OCI-LY1 (cell line): ENCODE data around the gene CRB3.

ENCODE experiments used
- H2AFZ ChIP-seq: fragments of 200-600 bp; sonication (generic), shearing (Covaris generic); 2 replicates; pipeline ENCODE4 v1.6.0; 2014; ENCODE audit warnings: antibody characterized with exemption, mild to moderate bottlenecking, low read length
- H3F3A ChIP-seq: fragments of 200-600 bp; sonication (generic), shearing (Covaris generic); 2 replicates; pipeline ENCODE4 v1.6.0; 2014; ENCODE audit warnings: mild to moderate bottlenecking, antibody characterized with exemption, low read length, moderate library complexity; ENCODE audit not compliant: insufficient read depth
- H3K27ac ChIP-seq: fragments of 200-600 bp; sonication (generic); 2 replicates; pipeline ENCODE4 v1.5.1; 2014; ENCODE audit warnings: low read length, mixed run types, mild to moderate bottlenecking, low read depth; ENCODE audit not compliant: poor library complexity, severe bottlenecking
- H3K27me3 ChIP-seq: fragments of 200-600 bp; sonication (generic); 2 replicates; pipeline ENCODE4 v1.6.0; 2014; ENCODE audit warnings: antibody characterized with exemption, mild to moderate bottlenecking, low read length, moderate library complexity; ENCODE audit not compliant: insufficient read depth
- H3K36me3 ChIP-seq: fragments of 200-600 bp; sonication (generic); 2 replicates; pipeline ENCODE4 v1.6.1; 2014; ENCODE audit warnings: mild to moderate bottlenecking, antibody characterized with exemption, low read length, moderate library complexity, mixed read lengths; ENCODE audit not compliant: insufficient read depth
- H3K4me1 ChIP-seq: fragments of 200-600 bp; sonication (generic); 2 replicates; pipeline ENCODE4 v1.5.1; 2014; ENCODE audit warnings: mild to moderate bottlenecking, low read length, moderate library complexity; ENCODE audit not compliant: insufficient read depth, severe bottlenecking
- H3K4me2 ChIP-seq: fragments of 200-600 bp; sonication (generic), shearing (Covaris generic); 2 replicates; pipeline ENCODE4 v1.6.1; 2014; ENCODE audit warnings: low read length
- H3K4me3 ChIP-seq: fragments of 200-600 bp; sonication (generic); 2 replicates; pipeline ENCODE4 v1.5.1; 2014; ENCODE audit warnings: low read length, low read depth, mild to moderate bottlenecking, mixed read lengths; ENCODE audit not compliant: poor library complexity, severe bottlenecking
- H3K79me2 ChIP-seq: fragments of 200-600 bp; shearing (Covaris generic); 2 replicates; pipeline ENCODE4 v1.6.1; 2016; ENCODE audit warnings: mixed run types, low read length, mixed read lengths; ENCODE audit not compliant: insufficient read depth
- H3K9ac ChIP-seq: fragments of 200-600 bp; sonication (generic), shearing (Covaris generic); 2 replicates; pipeline ENCODE4 v1.6.1; 2014; ENCODE audit warnings: mild to moderate bottlenecking, low read length, mixed read lengths
- H3K9me2 ChIP-seq: fragments of 200-600 bp; sonication (generic), shearing (Covaris generic); 2 replicates; pipeline ENCODE4 v1.6.1; 2014; ENCODE audit warnings: low read depth, mild to moderate bottlenecking, low read length, mixed read lengths
- H3K9me3 ChIP-seq: fragments of 200-600 bp; shearing (Covaris generic); 2 replicates; pipeline ENCODE4 v1.6.1; 2014; ENCODE audit warnings: low read length, mixed read lengths
- H4K20me1 ChIP-seq: fragments of 200-600 bp; sonication (generic), shearing (Covaris generic); 2 replicates; pipeline ENCODE4 v1.6.0; 2016; ENCODE audit warnings: mild to moderate bottlenecking, low read length; ENCODE audit not compliant: insufficient read depth
- CTCF ChIP-seq: fragments of 200-600 bp; sonication (generic), shearing (Covaris generic); IDR thresholded peaks from 2 replicates; pipeline ENCODE4 v1.5.1; 2017; ENCODE audit warnings: mild to moderate bottlenecking, antibody characterized with exemption, low read length, moderate library complexity, mixed read lengths
- EZH2 ChIP-seq: fragments of 200-600 bp; sonication (generic), shearing (Covaris generic); IDR thresholded peaks from 2 replicates; pipeline ENCODE4 v1.8.0; 2017; ENCODE audit warnings: borderline replicate concordance, mixed run types, mild to moderate bottlenecking, antibody characterized with exemption, low read length, moderate library complexity, mixed read lengths

Gene CRB3

DNA sequence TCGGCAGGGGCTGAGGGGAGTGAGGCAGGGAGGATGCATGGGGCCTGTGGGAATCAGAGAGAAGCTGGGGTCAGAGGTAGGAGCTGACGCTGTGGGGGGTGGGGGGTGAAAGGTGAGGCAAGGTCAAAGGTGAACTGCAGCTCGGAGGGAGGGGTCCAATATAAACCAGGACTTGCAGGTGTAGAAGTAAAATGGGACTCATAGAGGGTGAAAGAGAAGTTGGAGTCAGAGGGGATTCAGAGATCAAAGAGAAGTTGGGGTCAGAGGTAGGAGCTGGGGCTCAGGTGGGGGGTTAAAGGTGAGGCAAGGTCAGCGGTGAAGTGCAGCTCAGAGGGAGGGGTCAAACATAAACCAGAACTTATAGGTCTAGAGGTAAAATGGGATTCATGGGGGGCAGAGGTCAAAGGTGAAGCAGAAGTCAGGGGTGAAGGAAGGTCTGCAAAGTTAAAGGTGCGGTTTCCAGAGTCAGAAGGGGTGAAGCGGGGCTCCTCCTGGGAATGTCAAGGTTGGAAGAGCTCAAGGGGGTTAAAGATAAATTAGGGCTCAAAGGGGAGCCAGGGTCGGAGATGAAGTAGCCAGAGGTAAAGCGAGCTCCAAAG is 30.5 kb downstream of the CRB3 start:
- Histone ChIP-seq H3K27me3 (no peaks in the 10 kb centered on the region), H3K4me1 (peaks cover 22% of the 10 kb centered on the region), H3K36me3 (peaks cover 30% of the 10 kb centered on the region), H3K79me2 (no peaks in the 10 kb centered on the region), H3K27ac (no peak overlapping the region), H3K4me2 (no peak overlapping the region), H3F3A (no peaks in the 10 kb centered on the region), H3K9ac (no peak overlapping the region), H4K20me1 (no peaks in the 10 kb centered on the region), H3K4me3 (no peak overlapping the region), H3K9me3 (no peaks in the 10 kb centered on the region), H3K9me2 (no peaks in the 10 kb centered on the region), H2AFZ (no peak overlapping the region)
- no peak for TF ChIP-seq CTCF
- TF ChIP-seq EZH2: no peak

- Histone ChIP-seq H2AFZ (no peak overlapping the region), H4K20me1 (no peaks in the 10 kb centered on the region), H3K36me3 (peaks cover 42% of the 10 kb centered on the region), H3K4me3 (no peak overlapping the region), H3F3A (no peaks in the 10 kb centered on the region), H3K4me1 (peaks cover 28% of the 10 kb centered on the region), H3K27ac (no peak overlapping the region), H3K27me3 (no peaks in the 10 kb centered on the region), H3K9me3 (no peaks in the 10 kb centered on the region), H3K79me2 (no peaks in the 10 kb centered on the region), H3K4me2 (no peak overlapping the region), H3K9me2 (no peaks in the 10 kb centered on the region), H3K9ac (no peak overlapping the region)
- TF ChIP-seq CTCF (no peak), EZH2 (no peak)
These were observed 31.9 kb downstream of the CRB3 start for GRCh38 chr19:6495947-6496346.

- Histone ChIP-seq H3K9ac (no peak overlapping the region), H3K4me1 (peaks cover 40% of the 10 kb centered on the region), H3K9me3 (no peaks in the 10 kb centered on the region), H3K4me3 (peak overlapping the region; percentile 32), H3F3A (no peaks in the 10 kb centered on the region), H3K36me3 (peaks cover 44% of the 10 kb centered on the region), H3K27me3 (no peaks in the 10 kb centered on the region), H3K9me2 (no peaks in the 10 kb centered on the region), H3K4me2 (peak overlapping the region; percentile 87; the same call in 1 of the 2 replicates), H4K20me1 (no peaks in the 10 kb centered on the region), H3K79me2 (no peaks in the 10 kb centered on the region), H2AFZ (no peak overlapping the region), H3K27ac (peak overlapping the region; percentile 10)
- TF ChIP-seq EZH2 (no peak), CTCF (no peak)
These were observed 34.4 kb downstream of the CRB3 start for GRCh38 chr19:6498294-6499036.
